Activated CD8-positive, alpha-beta memory T cell treated with anti-CD3 and anti-CD28 coated beads for 4 hours (primary cell): Measurements from ENCODE around the gene FBXO30.

ENCODE experiments used
- DNase-seq, 2 donors: peaks; one replicate each; pipeline ENCODE4 v3.0.0-alpha.2; 2020; ENCODE audit warnings: low read depth in 2 of 2

FBXO30 gene

DNA sequence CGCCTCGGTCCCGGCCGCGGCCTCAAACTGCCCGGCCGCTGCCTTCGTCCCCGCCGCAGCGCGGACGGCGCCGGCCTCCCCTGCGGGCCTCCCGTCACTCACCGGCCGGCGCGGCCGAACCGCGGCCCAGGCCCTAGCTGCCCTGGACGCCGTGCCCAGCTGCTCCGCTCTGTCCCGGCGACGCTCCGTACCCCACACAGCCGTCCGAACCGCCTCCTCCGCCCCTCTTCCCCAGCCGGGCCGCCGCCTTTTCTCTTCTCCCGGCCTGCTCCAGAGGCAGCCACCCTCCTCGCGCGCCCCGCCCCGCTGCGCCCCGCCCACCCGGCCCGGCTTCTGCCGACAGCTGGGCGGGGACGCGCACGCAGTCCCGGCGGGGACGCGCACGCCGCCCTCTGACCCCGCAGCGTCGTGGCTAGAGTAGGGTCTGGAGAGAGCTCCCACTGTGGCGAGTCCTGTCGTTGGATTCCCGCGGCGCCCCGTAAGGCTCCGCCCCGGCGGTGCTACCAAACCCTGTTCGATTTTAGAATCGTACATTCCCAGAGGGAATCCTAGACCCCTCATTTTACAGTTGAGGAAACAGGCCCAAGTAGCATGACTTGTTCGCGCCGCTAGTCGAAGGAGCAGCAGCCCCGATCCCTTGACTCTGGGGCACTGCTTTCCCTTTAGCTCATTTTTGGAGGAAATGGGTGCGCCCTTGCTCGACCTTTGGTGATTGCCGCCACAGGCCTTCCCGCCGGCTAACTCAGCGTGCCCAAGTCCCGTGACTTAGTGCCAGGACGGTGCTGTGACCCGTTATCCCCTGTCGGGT, at the start of gene FBXO30:
FBXO30 (minus strand) TSS at position 295 of the 808 bp plus-strand sequence. CDS start 8,390 bp downstream, outside the sequence.
- peak; percentile 68 to 81 for DNase-seq

DNA sequence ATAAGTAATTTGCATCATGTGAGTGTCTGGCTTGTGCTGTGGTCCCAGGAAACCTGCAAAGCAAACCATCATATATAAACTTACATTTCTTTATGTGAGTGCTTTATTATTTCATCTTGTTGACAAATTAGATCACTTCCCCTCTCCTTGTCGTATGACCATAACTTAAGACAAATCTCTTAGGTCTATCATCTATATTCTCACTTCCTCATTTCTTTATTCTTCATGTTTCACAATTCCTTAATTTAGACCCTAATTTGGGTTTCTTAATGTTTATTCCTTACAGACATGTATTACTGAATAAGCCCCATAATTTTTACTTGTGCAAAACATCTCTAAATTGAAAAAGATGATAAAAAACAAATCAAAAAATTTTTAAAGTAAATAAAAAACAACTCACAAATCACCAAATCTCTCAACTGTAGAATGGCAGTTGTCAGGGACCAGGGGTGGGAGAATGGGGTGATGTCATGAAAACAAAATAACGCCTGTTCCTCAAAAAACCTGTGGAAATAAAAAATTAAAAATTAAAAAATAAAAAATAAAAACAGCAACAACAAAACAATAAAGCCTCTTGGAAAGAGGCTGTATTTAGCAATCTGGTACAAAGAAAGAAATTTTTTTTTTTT, 49.5 kb upstream of the FBXO30 start:
- no peak for DNase-seq

DNA sequence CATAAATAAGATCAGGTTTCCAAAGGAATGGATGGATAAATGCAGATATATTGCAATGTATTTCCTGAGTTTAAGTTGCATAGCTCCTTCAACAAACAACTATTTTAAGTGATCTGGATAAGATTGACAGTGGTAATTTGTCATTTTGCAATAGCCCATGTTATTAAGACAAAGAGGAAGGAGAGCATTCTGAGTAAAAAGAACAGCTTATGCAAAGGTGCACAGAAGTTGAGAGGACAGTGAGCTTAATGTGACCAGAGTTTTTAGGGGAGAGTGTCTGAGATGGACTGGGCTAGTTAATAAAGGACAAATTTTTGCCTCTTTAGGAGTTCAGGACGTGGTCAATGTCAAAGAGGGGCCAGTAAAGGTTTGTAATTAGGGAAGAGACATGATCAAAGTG, 48.8 kb upstream of the FBXO30 start:
- DNase-seq = no peak

- no peak for DNase-seq
Measured at GRCh38 chr6:145860562-145860961, 46.0 kb upstream of the FBXO30 start.

GRCh38 chr6:145850671-145851070, 36.1 kb upstream of the FBXO30 start:
- no peak for DNase-seq

DNA sequence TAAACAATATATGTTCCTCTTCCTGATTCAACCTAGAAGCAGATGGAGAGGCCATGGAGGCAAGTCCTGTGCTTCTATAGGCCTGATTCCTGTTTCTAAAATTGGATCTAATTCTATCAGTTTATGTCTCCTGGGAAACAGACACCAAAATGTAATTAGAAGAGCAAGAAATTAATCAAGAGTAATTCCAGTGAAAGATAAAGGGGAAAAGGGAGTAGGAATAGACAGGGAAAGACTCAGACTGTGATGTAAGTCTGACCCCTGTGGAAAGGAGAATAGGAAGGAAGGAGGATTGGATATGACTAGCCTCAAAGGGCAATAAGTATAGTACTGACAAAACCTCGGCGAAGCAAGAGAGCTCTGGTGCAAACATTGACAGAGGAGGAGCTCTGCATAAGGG, 33.9 kb upstream of the FBXO30 start:
- no peak for DNase-seq

- DNase-seq = no peak
Measured at GRCh38 chr6:145845557-145845956, 31.0 kb upstream of the FBXO30 start.

DNA sequence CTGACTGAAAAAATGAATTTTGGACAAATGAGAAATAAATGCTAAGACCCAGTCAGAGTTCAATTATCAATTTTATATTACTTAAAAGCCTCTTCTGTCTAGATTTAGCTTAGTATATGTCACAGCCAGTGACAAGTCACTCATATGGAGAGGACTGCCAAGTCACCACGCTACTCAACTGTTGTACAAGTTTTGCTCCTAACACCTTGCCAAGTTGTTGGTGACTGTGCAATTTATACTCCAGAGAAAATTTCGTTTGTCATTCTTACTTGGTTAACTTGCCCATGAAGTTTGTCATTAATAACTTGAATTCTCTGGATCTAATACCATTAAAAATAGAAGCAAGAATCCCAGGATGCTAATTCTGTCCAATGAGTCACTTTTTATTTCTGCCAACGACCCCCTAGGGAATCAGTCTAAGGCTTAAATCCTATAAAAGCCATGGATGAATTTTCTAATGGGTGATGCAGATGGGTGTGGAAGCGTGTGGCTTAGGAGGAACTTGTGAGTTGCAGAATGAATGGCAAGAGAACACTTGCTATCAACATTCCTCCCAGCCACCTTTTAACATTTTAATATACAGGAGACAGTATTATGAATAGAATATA, 30.4 kb upstream of the FBXO30 start:
- no peak for DNase-seq

DNA sequence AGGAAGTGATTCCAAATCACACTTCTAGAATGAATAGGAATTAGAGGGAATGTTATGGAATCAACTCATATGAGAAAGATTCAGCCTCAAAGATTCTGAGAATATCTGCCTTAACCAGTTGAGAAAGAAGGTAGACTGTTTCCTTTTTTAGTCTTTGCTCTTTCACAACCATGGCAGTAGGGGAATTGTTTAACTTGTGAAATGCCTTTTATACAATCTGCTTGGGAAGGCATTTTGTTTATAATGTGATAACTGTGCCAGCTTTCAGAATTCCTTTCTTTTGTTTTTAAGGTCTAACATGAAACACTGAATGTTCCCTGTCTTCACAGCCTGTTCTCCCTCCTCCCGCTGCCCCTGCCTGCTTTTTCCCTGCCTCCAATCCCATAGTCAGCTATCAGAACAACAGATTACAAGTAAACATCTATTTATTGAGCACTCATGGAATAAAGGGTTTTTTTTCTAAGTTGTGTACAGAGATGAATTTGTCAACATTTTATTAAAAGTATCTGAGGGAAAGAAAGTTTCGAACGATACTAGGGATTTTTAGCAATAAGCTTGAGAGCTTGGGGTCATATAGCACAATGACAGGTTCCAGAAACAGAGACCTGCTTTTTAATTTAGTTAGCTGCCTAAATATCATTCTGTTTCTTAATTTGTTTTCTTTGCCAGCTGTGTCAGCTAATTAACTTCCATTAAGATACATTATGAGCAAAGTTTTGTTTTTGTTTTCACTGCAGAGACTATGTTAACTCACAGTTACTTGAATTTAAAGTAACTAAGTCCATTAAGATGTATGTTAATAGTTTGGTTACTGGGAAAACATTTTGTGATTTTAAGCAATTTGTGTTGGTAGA, 28.3 kb upstream of the FBXO30 start:
- DNase-seq = no peak

DNA sequence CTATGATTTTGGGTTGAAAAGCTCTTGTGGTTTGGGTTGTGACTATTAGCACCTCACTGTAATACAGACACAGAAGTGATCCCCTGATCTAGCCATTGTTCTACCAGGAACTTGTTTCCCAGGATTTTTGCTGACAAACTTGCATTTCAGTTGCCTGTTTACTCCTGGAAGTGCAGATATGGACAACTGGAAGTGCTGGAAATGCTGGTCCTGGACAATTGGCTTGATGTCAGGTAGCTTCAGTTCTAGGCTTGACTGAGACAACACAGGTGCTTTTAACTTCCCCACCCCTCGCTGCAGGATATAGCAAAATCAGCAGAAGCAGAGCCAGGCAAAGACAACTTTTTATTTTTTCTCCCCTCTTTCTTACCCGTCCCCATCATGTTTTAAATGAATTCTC, 27.1 kb upstream of the FBXO30 start:
- no peak for DNase-seq

DNA sequence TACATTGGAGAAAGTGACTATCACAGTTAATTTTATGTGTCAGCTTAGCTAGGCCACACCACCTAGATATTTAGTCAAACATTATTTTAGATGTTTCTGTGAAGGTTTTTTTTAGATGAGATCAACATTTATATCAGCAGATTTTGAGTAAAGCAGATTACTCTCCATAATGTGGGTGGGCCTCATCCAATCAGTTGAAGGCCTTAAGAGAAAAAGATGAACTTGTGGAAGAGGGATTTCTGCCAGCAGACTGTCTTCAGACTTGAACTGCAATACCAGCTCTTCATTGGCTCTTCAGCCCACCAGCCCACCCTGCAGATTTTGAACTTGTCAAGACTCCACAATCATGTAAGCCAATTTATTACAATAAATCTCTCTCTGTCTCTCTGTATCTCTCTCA, 25.1 kb upstream of the FBXO30 start:
- DNase-seq = no peak

GRCh38 chr6:145838305-145838704, 23.7 kb upstream of the FBXO30 start:
- no peak for DNase-seq

DNA sequence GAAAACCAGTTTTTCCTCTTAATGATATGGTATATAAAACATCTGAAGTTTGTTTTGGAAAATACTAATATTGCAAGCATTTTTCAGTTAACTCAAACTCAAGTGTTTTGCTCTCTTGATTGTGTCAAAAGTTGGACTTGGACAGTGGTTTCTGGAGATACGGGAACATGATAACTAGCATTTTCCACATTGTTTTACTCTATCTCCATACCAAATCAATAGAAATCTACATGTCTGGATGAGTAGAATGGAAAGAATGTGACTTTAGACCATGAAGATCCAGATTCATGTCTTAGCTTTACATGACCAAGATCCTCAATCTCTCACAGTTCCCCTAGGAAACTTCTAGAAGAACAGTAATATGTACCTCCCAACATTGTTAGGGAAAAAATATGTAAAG, 22.2 kb upstream of the FBXO30 start:
- no peak for DNase-seq

- DNase-seq = no peak
Measured at GRCh38 chr6:145836170-145836569, 21.6 kb upstream of the FBXO30 start.

- no peak for DNase-seq
Measured at GRCh38 chr6:145830612-145831011, 16.0 kb upstream of the FBXO30 start.

GRCh38 chr6:145829950-145830349, 15.4 kb upstream of the FBXO30 start:
- no peak for DNase-seq

GRCh38 chr6:145829102-145829501, 14.5 kb upstream of the FBXO30 start:
- DNase-seq = no peak

- no peak for DNase-seq
Measured at GRCh38 chr6:145824344-145824743, 9.7 kb upstream of the FBXO30 start.

- DNase-seq = no peak
Measured at GRCh38 chr6:145823328-145823944, 8.8 kb upstream of the FBXO30 start.

- DNase-seq = no peak
Measured at GRCh38 chr6:145822456-145822855, 7.9 kb upstream of the FBXO30 start.

DNA sequence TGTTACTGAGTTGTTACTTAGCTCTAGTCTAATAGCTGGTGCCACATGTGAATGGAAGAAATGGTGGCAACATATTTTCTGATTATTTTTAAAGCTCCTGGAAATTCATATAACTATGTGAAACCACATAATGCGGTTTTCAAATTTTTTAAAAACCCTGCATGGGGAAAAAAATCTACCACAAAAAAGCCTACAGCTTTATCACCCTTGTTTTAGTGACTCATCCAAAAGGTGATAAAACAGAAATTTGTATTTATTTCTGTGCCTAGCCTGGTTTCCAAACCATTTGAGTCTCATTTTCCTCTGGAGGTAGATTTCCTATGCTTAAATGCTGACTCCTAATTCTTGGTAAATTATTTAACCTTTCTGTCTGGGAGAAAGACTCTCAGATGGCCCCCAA, 5.4 kb upstream of the FBXO30 start:
- no peak for DNase-seq

- no peak for DNase-seq
Measured at GRCh38 chr6:145818796-145819195, 4.2 kb upstream of the FBXO30 start.
